CD14-positive monocyte (primary cell): ENCODE results near the gene WDR18. TPM values are rescaled to one million over a fixed set of nuclear protein-coding genes. Genes with fewer than 3 reads are reported as not detected.

Source experiments
- DNase-seq, 3 donors: peaks; one replicate each; pipeline ENCODE4 v3.0.0-alpha.2; 2011 to 2022
- H2AFZ ChIP-seq: 2 replicates; pipeline ENCODE4 v1.6.0; 2012; ENCODE audit warnings: mild to moderate bottlenecking, low read depth, low read length, inconsistent platforms; ENCODE audit not compliant: insufficient read depth, poor library complexity, severe bottlenecking
- H3K27ac ChIP-seq, 2 donors: 1 replicate in 1 of 2; 2 replicates in 1 of 2; pipeline ENCODE4 v1.5.1; 2012 to 2013; ENCODE audit warnings: low read length in 2 of 2, control low read depth in 1 of 2, inconsistent platforms in 1 of 2, low read depth in 1 of 2, mild to moderate bottlenecking in 1 of 2
- H3K27me3 ChIP-seq, 2 donors: one replicate each; pipeline versions ENCODE4 v1.6.0 to v1.6.1; 2011 to 2013; ENCODE audit warnings: low read length in 2 of 2; ENCODE audit not compliant: control insufficient read depth in 2 of 2, insufficient read depth in 2 of 2
- H3K36me3 ChIP-seq, 2 donors: replicated peaks in 1 of 2; 1 replicate in 1 of 2; 2 replicates in 1 of 2; pipeline versions ENCODE4 v1.5.1 to v1.6.1; 2012 to 2013; ENCODE audit warnings: low read length in 2 of 2, control low read depth in 1 of 2, inconsistent platforms in 1 of 2, mild to moderate bottlenecking in 1 of 2; ENCODE audit not compliant: insufficient read depth in 2 of 2, control insufficient read depth in 1 of 2
- H3K4me1 ChIP-seq, 2 donors: 1 replicate in 1 of 2; 2 replicates in 1 of 2; pipeline versions ENCODE4 v1.5.1 to v1.6.1; 2012 to 2013; ENCODE audit warnings: low read length in 2 of 2, control low read depth in 1 of 2, inconsistent platforms in 1 of 2, mild to moderate bottlenecking in 1 of 2, moderate library complexity in 1 of 2; ENCODE audit not compliant: insufficient read depth in 2 of 2, control insufficient read depth in 1 of 2
- H3K4me2 ChIP-seq: replicated peaks from 2 replicates; pipeline ENCODE3; 2012; ENCODE audit warnings: low read length, moderate library complexity, mild to moderate bottlenecking; ENCODE audit not compliant: poor library complexity, severe bottlenecking; ENCODE audit errors: extremely low read depth
- H3K4me3 ChIP-seq, 3 experiments: fragments of 200-600 bp in 1 of 3; sonication (generic) in 1 of 3; replicated peaks in 1 of 3; 1 replicate in 2 of 3; 2 replicates in 1 of 3; pipeline ENCODE4 v1.5.1; 2011 to 2013; ENCODE audit warnings: low read length in 3 of 3, mild to moderate bottlenecking in 3 of 3, control low read depth in 2 of 3, low read depth in 2 of 3, inconsistent platforms in 1 of 3, moderate library complexity in 1 of 3
- H3K79me2 ChIP-seq: 2 replicates; pipeline ENCODE4 v1.6.0; 2012; ENCODE audit warnings: mild to moderate bottlenecking, control low read depth, inconsistent platforms, low read length, moderate library complexity; ENCODE audit not compliant: insufficient read depth
- H3K9ac ChIP-seq: 2 replicates; pipeline ENCODE4 v1.6.0; 2017; ENCODE audit warnings: low read length, mild to moderate bottlenecking; ENCODE audit not compliant: insufficient read depth, poor library complexity, severe bottlenecking
- H3K9me3 ChIP-seq, 2 donors: replicated peaks in 1 of 2; 1 replicate in 1 of 2; 2 replicates in 1 of 2; pipeline versions ENCODE4 v1.5.1 to v1.6.1; 2012 to 2013; ENCODE audit warnings: low read length in 2 of 2, control low read depth in 1 of 2; ENCODE audit not compliant: control insufficient read depth in 1 of 2, insufficient read depth in 1 of 2
- H4K20me1 ChIP-seq: 2 replicates; pipeline ENCODE4 v1.6.0; 2012; ENCODE audit warnings: mild to moderate bottlenecking, low read length, control low read depth, moderate library complexity; ENCODE audit not compliant: insufficient read depth
- H3K27ac Mint-ChIP-seq, 7 donors: one replicate each; pipeline ENCODE4 v1.8.0; 2020; ENCODE audit warnings: mild to moderate bottlenecking in 7 of 7, mixed read lengths in 7 of 7, moderate library complexity in 6 of 7, inconsistent platforms in 2 of 7
- H3K27me3 Mint-ChIP-seq, 3 donors: one replicate each; pipeline ENCODE4 v1.8.0; 2021 to 2022; ENCODE audit warnings: low read depth in 3 of 3, mild to moderate bottlenecking in 3 of 3, mixed read lengths in 3 of 3, moderate library complexity in 3 of 3, inconsistent platforms in 1 of 3
- H3K36me3 Mint-ChIP-seq, 2 donors: one replicate each; pipeline ENCODE4 v1.8.0; 2020; ENCODE audit warnings: mixed read lengths in 2 of 2, inconsistent platforms in 1 of 2, mild to moderate bottlenecking in 1 of 2
- H3K4me1 Mint-ChIP-seq: one replicate; pipeline ENCODE4 v1.8.0; 2020; ENCODE audit warnings: mild to moderate bottlenecking, mixed read lengths
- H3K4me3 Mint-ChIP-seq, 2 donors: one replicate each; pipeline ENCODE4 v1.8.0; 2020; ENCODE audit warnings: mild to moderate bottlenecking in 2 of 2, mixed read lengths in 2 of 2, moderate library complexity in 1 of 2
- H3K9me3 Mint-ChIP-seq, 7 donors: one replicate each; pipeline ENCODE4 v1.8.0; 2020 to 2022; ENCODE audit warnings: mixed read lengths in 7 of 7, mild to moderate bottlenecking in 6 of 7, moderate library complexity in 6 of 7, inconsistent platforms in 2 of 7
- CTCF ChIP-seq: fragments of 200-600 bp; IDR thresholded peaks from one replicate; pipeline ENCODE4 v1.8.0; 2022; ENCODE audit warnings: antibody characterized with exemption, mild to moderate bottlenecking
- WGBS: methylation state at CpG from one replicate; pipeline ENCODE4 v1.1.5; 2013; ENCODE audit warnings: missing lambda C conversion rate; ENCODE audit not compliant: insufficient coverage; 5-methylcytosine and 5-hydroxymethylcytosine counted together
- intact Hi-C, 2 donors: fragments of 100-400 bp; cut with micrococcal nuclease; formaldehyde crosslinking; loops; one replicate each; pipeline versions ENCODE4 v1.15.0 to v1.15.1; 2023
- polyA plus RNA-seq, 3 donors: library from polyadenylated mRNA; depleted of rRNA in 1 of 3; unstranded in 2 of 3; stranded (reverse) in 1 of 3; fragments of 300-500 nt in 2 of 3; fragments of >200 nt in 1 of 3; fragmentation: Illumina TruSeq in 2 of 3; gene quantifications; 1 replicate in 2 of 3; 2 replicates in 1 of 3; pipeline ENCODE4 v1.2.3, GENCODE V29; 2012 to 2021

WDR18 gene
- polyA plus RNA-seq, 3 donors = 21.3 to 52.7 (median 49.9) TPM

GRCh38 chr19:993361-993830, 9.3 kb downstream of the WDR18 start:
- no peak overlapping the region for H3K4me3 ChIP-seq
- intact Hi-C loops = no loop called here
- H4K20me1 ChIP-seq = peaks cover 13% of the 10 kb centered on the region
- no peak for TF ChIP-seq CTCF
- peaks cover 7% of the 10 kb centered on the region in 2 donors for H3K4me1 ChIP-seq
- peaks cover 5 to 35% of the 10 kb centered on the region in 2 donors for H3K27me3 ChIP-seq
- peaks cover 0 to 13% (median 2%) of the 10 kb centered on the region in 7 donors for H3K9me3 Mint-ChIP-seq
- peaks cover 6% of the 10 kb centered on the region for H3K4me1 Mint-ChIP-seq
- peaks cover 29 to 39% (median 34%) of the 10 kb centered on the region in 3 donors for H3K27me3 Mint-ChIP-seq
- peaks cover 10 to 14% of the 10 kb centered on the region in 2 donors for H3K36me3 ChIP-seq
- H3K9ac ChIP-seq = no peak overlapping the region
- H3K4me3 Mint-ChIP-seq = no peak overlapping the region
- H3K4me2 ChIP-seq = no peak overlapping the region
- H3K9me3 ChIP-seq = peaks cover 0 to 4% of the 10 kb centered on the region in 2 donors
- no peak overlapping the region for H3K27ac ChIP-seq
- no peak overlapping the region for H3K27ac Mint-ChIP-seq
- no peak overlapping the region for H2AFZ ChIP-seq
- 96% methylated on average over 17 of the region's 17 CpGs for WGBS
- H3K36me3 Mint-ChIP-seq = peaks cover 11 to 23% of the 10 kb centered on the region in 2 donors
- DNase-seq = no peak
- H3K79me2 ChIP-seq = no peaks in the 10 kb centered on the region

DNA sequence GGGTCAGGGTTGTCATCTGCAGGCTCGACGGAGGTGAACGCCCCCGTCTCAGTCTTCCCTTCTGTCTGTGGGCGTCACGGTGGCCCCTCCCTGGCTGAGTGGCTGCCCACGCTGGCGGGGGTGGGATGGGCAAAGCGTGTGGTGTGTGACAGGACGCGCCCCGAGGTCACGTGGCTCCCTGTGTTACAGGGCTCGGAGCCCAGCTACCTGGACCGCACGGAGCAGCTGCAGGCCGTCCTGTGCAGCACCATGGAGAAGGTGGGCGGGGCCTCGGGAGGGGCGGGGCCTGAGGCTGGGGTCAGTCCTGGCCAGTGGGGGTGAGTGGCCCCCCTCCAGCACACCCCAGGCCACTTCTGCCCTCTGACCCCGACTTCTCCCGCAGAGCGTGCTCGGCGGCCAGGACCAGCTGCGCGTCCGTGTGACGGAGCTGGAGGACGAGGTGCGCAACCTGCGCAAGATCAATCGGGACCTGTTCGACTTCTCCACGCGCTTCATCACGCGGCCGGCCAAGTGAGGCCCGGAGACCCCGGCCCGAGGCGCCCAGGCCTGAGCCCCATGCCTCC, 9.8 kb downstream of the WDR18 start:
- TF ChIP-seq CTCF = no peak
- peaks cover 0 to 13% (median 2%) of the 10 kb centered on the region in 7 donors for H3K9me3 Mint-ChIP-seq
- H3K9me3 ChIP-seq = peaks cover 0 to 4% of the 10 kb centered on the region in 2 donors
- peaks cover 32 to 44% (median 37%) of the 10 kb centered on the region in 3 donors for H3K27me3 Mint-ChIP-seq
- no peaks in the 10 kb centered on the region for H3K79me2 ChIP-seq
- peaks cover 6% of the 10 kb centered on the region for H3K4me1 Mint-ChIP-seq
- peaks cover 13% of the 10 kb centered on the region for H4K20me1 ChIP-seq
- H3K4me2 ChIP-seq = no peak overlapping the region
- H3K27me3 ChIP-seq = peaks cover 6 to 40% of the 10 kb centered on the region in 2 donors
- no peak overlapping the region for H3K27ac ChIP-seq
- H3K9ac ChIP-seq = no peak overlapping the region
- intact Hi-C loops = no loop called here
- 96% methylated on average over 39 of the region's 43 CpGs for WGBS
- H3K4me1 ChIP-seq = peaks cover 7% of the 10 kb centered on the region in 2 donors
- H3K36me3 Mint-ChIP-seq = peaks cover 6 to 17% of the 10 kb centered on the region in 2 donors
- no peak for DNase-seq
- no peak overlapping the region for H3K27ac Mint-ChIP-seq
- H2AFZ ChIP-seq = no peak overlapping the region
- no peak overlapping the region for H3K4me3 Mint-ChIP-seq
- H3K4me3 ChIP-seq = no peak overlapping the region
- peaks cover 7 to 11% of the 10 kb centered on the region in 2 donors for H3K36me3 ChIP-seq
